Mucosa of stomach (tissue), 1 donor: ENCODE data around the gene EDEM3.

Experiments
- H3K27me3 ChIP-seq: one replicate; pipeline ENCODE4 v1.7.0; 2013; ENCODE audit warnings: mild to moderate bottlenecking, low read length; ENCODE audit not compliant: control insufficient read depth, insufficient read depth
- H3K36me3 ChIP-seq: one replicate; pipeline ENCODE4 v1.7.0; 2013; ENCODE audit warnings: low read length; ENCODE audit not compliant: control insufficient read depth, insufficient read depth
- H3K4me1 ChIP-seq: one replicate; pipeline ENCODE4 v1.7.0; 2013; ENCODE audit warnings: mild to moderate bottlenecking, low read length; ENCODE audit not compliant: control insufficient read depth, insufficient read depth
- H3K4me3 ChIP-seq: one replicate; pipeline ENCODE4 v1.7.0; 2013; ENCODE audit warnings: low read length
- H3K9ac ChIP-seq: one replicate; pipeline ENCODE4 v1.7.0; 2013; ENCODE audit warnings: mild to moderate bottlenecking, low read length, moderate library complexity
- H3K9me3 ChIP-seq: one replicate; pipeline ENCODE4 v1.7.0; 2013; ENCODE audit warnings: mild to moderate bottlenecking, low read length, moderate library complexity; ENCODE audit not compliant: control insufficient read depth
- donor health status: Pancreatic carcinoma.

The EDEM3 gene

GRCh38 chr1:184747089-184747955 lies 7.3 kb downstream of the EDEM3 start:
- Histone ChIP-seq H3K4me1 (peaks cover 39% of the 10 kb centered on the region), H3K27me3 (no peaks in the 10 kb centered on the region), H3K9me3 (no peaks in the 10 kb centered on the region), H3K36me3 (no peaks in the 10 kb centered on the region), H3K9ac (peak overlapping the region; percentile 12), H3K4me3 (no peak overlapping the region)

DNA sequence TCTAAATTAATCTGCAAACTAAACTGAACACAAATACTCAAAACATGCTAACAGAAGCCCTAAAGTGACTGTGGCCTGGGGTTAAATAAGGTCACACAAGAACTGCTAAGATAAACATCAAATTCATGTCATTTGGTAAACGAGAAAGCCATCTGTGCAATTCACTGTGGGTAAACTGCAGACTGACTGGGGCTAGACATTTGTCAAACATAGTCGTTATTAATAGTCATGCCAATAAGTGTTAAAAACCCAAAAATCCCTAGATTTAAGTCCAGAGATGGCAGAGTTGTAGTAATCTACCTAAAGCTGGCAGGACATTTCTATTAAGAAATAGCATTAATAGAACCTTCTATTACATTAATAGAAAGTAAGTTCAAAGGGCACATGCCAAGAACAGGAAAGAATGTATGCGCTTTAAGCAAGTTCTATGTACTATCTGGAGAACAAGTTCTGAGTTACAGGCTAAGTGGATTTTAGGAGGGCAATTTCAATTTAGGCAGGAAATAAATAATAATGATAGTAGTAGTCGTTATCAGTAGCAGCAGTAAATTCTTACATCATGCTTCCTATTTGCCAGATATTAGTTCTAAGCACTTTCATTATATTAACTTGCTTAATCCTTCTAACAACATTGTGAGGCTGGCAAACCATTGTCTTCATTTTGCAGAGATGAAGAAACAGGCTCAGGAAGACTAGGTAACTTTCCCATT lies 8.6 kb downstream of the EDEM3 start:
- H3K9ac ChIP-seq = peak overlapping the region; percentile 53
- peaks cover 39% of the 10 kb centered on the region for H3K4me1 ChIP-seq
- no peaks in the 10 kb centered on the region for H3K27me3 ChIP-seq
- H3K36me3 ChIP-seq = no peaks in the 10 kb centered on the region
- no peak overlapping the region for H3K4me3 ChIP-seq
- H3K9me3 ChIP-seq = no peaks in the 10 kb centered on the region

DNA sequence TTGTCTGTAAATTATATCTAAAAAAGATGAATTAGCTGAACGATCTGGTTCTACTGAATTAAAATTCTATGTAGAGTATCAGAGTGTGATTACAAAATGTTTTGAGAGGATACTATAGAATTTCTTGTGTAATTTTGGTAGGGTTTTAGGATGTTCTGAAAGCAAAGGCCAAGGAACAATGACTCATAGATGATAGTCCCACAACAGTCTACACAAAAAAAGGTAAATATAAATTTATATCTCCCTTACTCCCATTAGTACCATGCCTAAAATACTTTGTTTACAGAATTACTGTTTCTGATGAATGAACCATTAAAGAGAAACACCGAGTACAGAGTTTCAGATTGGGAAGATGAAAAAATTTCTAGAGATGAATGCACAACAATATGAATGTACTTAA lies 9.5 kb downstream of the EDEM3 start:
- Histone ChIP-seq H3K4me3 (no peak overlapping the region), H3K4me1 (peaks cover 44% of the 10 kb centered on the region)

DNA sequence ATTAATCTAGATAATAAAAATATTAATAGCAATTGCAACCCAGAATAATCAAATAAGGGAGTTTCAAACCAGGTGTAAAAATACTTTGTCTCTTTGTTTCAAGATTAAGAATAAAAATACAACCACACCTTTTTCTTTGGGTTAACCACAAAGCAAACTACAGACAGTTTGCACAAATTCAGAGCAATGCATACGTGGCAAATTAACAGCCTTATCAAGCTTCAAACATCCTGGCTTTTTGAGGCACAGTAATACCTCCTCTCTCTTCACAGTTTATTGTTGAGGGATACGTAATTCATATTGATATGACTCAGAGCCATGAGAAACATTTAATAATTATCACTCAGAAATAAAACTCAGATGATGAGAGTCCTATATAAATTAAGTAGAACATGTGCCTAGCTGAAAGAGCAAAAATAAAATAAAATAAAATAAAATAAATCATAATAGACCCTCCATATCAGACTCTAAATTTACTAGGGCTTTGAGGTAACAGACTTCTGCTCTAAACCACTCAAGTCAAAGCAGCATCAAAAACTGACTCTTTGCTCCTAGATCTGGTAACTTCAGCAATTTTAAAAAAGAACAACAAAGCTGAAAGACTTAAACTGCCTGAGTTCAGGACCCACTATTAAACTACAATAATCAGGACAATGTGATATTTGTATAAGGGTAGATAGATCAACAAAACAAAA lies 11.4 kb downstream of the EDEM3 start:
- H3K4me1 ChIP-seq = peaks cover 44% of the 10 kb centered on the region
- H3K9ac ChIP-seq = no peak overlapping the region
- no peak overlapping the region for H3K4me3 ChIP-seq
- H3K9me3 ChIP-seq = no peaks in the 10 kb centered on the region
- no peaks in the 10 kb centered on the region for H3K27me3 ChIP-seq
- H3K36me3 ChIP-seq = no peaks in the 10 kb centered on the region

More for the DNA sequence above, 9.5 kb downstream of the EDEM3 start:
- no peaks in the 10 kb centered on the region for H3K9me3 ChIP-seq
- no peaks in the 10 kb centered on the region for H3K36me3 ChIP-seq
- H3K9ac ChIP-seq = no peak overlapping the region
- no peaks in the 10 kb centered on the region for H3K27me3 ChIP-seq

DNA sequence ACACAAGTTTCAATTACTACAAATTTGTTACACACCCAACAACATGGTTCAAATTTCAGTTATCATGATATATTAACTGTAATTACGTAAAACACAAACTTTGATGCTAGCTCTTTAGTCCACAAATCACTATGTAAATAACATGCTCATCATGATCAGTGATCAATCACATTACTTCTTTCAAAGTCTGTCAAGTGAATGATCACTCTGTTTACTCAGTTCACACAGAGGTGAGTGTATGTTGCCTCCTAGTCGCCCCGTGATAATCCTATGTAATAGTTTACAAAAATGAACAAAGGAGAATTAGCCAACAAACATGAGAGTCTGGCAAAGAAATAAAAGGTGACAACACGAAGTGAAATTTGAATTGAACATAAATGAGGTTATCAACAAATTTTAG lies 14.3 kb downstream of the EDEM3 start:
- no peaks in the 10 kb centered on the region for H3K9me3 ChIP-seq
- no peak overlapping the region for H3K4me3 ChIP-seq
- peaks cover 17% of the 10 kb centered on the region for H3K4me1 ChIP-seq
- H3K36me3 ChIP-seq = no peaks in the 10 kb centered on the region
- no peak overlapping the region for H3K9ac ChIP-seq
- H3K27me3 ChIP-seq = no peaks in the 10 kb centered on the region

DNA sequence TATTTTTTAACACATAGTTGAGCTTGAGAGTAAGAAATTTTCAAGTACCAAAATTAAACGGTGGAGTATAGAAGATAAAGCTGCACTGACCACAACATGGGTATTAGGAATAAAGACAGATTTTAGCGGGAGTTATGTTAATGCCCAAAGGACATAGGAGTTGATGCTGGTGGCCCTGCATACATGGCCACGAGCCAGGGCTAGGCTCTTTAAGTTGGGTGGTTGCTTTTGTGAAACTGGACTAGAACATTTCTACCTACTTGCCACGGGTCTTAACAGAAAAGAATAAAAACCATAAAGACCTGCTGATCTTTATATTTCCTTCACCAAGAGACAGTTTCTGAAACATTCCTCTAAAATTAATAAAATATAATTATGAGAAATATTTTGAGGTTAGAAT lies 14.9 kb downstream of the EDEM3 start:
- Histone ChIP-seq H3K4me1 (peaks cover 17% of the 10 kb centered on the region), H3K27me3 (no peaks in the 10 kb centered on the region), H3K4me3 (no peak overlapping the region), H3K36me3 (no peaks in the 10 kb centered on the region), H3K9ac (no peak overlapping the region), H3K9me3 (no peaks in the 10 kb centered on the region)

- Histone ChIP-seq H3K4me1 (peaks cover 11% of the 10 kb centered on the region), H3K9me3 (no peaks in the 10 kb centered on the region), H3K27me3 (no peaks in the 10 kb centered on the region), H3K9ac (no peak overlapping the region), H3K36me3 (no peaks in the 10 kb centered on the region), H3K4me3 (no peak overlapping the region)
These were observed 15.6 kb downstream of the EDEM3 start for GRCh38 chr1:184739070-184739469.

DNA sequence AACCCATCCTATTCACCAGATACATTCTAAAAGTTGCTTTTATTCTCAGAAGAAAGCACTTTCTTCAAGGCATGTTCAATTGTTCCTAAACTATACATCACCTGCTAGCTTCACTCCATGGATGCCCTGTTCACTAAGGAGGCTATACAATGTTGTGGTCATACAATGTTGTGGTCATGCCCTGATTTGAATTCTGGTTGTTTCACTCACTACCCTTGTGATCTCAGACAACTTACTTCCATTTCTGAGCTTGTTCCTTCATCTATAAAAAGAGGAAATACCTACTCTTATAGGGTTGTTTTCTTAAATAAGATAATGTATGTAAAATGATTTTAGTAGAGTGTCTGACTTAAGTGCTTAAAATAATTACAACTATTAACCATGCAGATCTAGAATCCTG lies 19.7 kb downstream of the EDEM3 start:
- Histone ChIP-seq H3K27me3 (no peaks in the 10 kb centered on the region), H3K36me3 (peaks cover 6% of the 10 kb centered on the region), H3K4me1 (no peaks in the 10 kb centered on the region), H3K4me3 (no peak overlapping the region), H3K9ac (no peak overlapping the region), H3K9me3 (no peaks in the 10 kb centered on the region)

DNA sequence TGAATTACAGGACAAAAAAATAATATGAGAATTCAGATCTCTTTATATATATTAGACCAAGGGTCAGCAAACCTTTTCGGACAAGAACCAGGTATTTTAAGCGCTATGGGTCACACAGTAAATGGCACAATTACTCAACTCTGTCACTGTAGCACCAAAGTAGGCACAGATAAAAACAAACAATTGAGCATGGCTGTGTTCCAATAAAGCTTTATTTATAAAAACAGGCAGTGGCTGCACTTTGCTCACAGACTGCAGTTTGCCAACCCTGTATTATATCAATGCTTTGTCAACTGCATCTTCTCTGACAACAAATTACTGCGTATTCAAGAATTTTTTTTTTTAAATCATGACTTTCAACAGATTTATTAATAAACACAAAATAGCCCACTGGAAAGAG lies 29.8 kb downstream of the EDEM3 start:
- Histone ChIP-seq H3K4me1 (no peaks in the 10 kb centered on the region), H3K36me3 (no peaks in the 10 kb centered on the region), H3K27me3 (no peaks in the 10 kb centered on the region), H3K9me3 (no peaks in the 10 kb centered on the region), H3K4me3 (no peak overlapping the region), H3K9ac (no peak overlapping the region)

DNA sequence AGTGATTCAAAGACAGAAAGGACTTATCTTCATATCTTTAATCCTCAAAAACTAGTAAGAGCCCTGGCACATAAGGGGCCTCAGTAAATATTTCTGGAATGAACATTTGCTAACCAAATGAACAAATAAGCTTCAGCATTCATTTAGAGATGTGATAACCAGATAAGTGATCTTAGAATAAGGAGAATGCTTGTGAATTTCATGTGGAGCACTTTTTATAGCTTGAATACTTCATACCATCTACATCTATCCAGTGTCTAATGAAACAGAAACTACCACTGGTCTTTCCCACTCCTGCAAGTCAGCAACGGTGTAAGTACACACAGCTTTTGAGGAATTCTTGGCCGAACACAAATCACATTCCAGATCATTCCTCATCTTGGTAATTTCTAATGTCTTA lies 38.5 kb downstream of the EDEM3 start:
- Histone ChIP-seq H3K4me3 (no peak overlapping the region), H3K4me1 (no peaks in the 10 kb centered on the region), H3K9ac (no peak overlapping the region), H3K27me3 (no peaks in the 10 kb centered on the region), H3K9me3 (no peaks in the 10 kb centered on the region), H3K36me3 (no peaks in the 10 kb centered on the region)

GRCh38 chr1:184709418-184709817 lies 45.2 kb downstream of the EDEM3 start:
- H3K9me3 ChIP-seq = no peaks in the 10 kb centered on the region

GRCh38 chr1:184708084-184708676 lies 46.5 kb downstream of the EDEM3 start:
- peaks cover 12% of the 10 kb centered on the region for H3K36me3 ChIP-seq
- no peaks in the 10 kb centered on the region for H3K4me1 ChIP-seq
- H3K4me3 ChIP-seq = no peak overlapping the region
- no peaks in the 10 kb centered on the region for H3K9me3 ChIP-seq
- no peaks in the 10 kb centered on the region for H3K27me3 ChIP-seq
- H3K9ac ChIP-seq = no peak overlapping the region

More at GRCh38 chr1:184709418-184709817, 45.2 kb downstream of the EDEM3 start:
- H3K4me3 ChIP-seq = no peak overlapping the region
- H3K4me1 ChIP-seq = no peaks in the 10 kb centered on the region
- H3K9ac ChIP-seq = no peak overlapping the region
- no peaks in the 10 kb centered on the region for H3K27me3 ChIP-seq
- H3K36me3 ChIP-seq = peaks cover 8% of the 10 kb centered on the region
